Adrenal gland (tissue), 12 donors: Measurements from ENCODE around the gene TSPAN4. TPM values are rescaled to one million over a fixed set of nuclear protein-coding genes. Genes with fewer than 3 reads are reported as not detected.

ENCODE experiments used
- DNase-seq, 7 donors: peaks; one replicate each; pipeline ENCODE4 v3.0.0-alpha.2; 2019 to 2020
- H3K27ac ChIP-seq, 5 donors: fragments of 200-600 bp; sonication (generic) in 4 of 5; 1 replicate in 3 of 5; 2 replicates in 2 of 5; pipeline versions ENCODE4 v1.5.1 to v1.8.0; 2016 to 2020; ENCODE audit warnings: mild to moderate bottlenecking in 1 of 5
- H3K27me3 ChIP-seq: fragments of 200-600 bp; 2 replicates; pipeline ENCODE4 v1.8.0; 2021
- H3K36me3 ChIP-seq, 2 donors: fragments of 200-600 bp; replicated peaks in 1 of 2; 1 replicate in 1 of 2; 2 replicates in 1 of 2; pipeline versions ENCODE4 v1.5.1 to v1.8.0; 2018 to 2022
- H3K4me1 ChIP-seq, 2 donors: fragments of 200-600 bp; replicated peaks in 1 of 2; 1 replicate in 1 of 2; 2 replicates in 1 of 2; pipeline versions ENCODE4 v1.5.1 to v1.8.0; 2018 to 2021
- H3K4me3 ChIP-seq, 4 donors: fragments of 200-600 bp; sonication (generic) in 3 of 4; one replicate each; pipeline ENCODE4 v1.5.1; 2016 to 2018
- H3K9me3 ChIP-seq, 3 donors: fragments of 200-600 bp; sonication (generic) in 1 of 3; replicated peaks in 1 of 3; 1 replicate in 2 of 3; 2 replicates in 1 of 3; pipeline versions ENCODE4 v1.5.1 to v1.8.0; 2016 to 2021
- CTCF ChIP-seq, 6 experiments: fragments of 450-650 bp in 4 of 6; fragments of 200-600 bp in 2 of 6; sonication (generic) in 1 of 6; IDR thresholded peaks; 1 replicate in 5 of 6; 2 replicates in 1 of 6; pipeline versions ENCODE4 v1.5.1 to v1.8.0; 2016 to 2021; ENCODE audit warnings: antibody characterized with exemption in 6 of 6, mild to moderate bottlenecking in 2 of 6, moderate library complexity in 1 of 6
- POLR2A ChIP-seq, 2 donors: fragments of 450-650 bp; IDR thresholded peaks; one replicate each; pipeline ENCODE4 v1.6.1; 2017; ENCODE audit warnings: antibody characterized with exemption in 2 of 2, mild to moderate bottlenecking in 2 of 2, moderate library complexity in 1 of 2
- WGBS, 4 donors: extraction: QIAGEN DNeasy Blood & Tissue Kit in 2 of 4; methylation state at CpG; one replicate each; pipeline versions ENCODE4 v1.1.5 to v1.1.7; 2013 to 2017; 5-methylcytosine and 5-hydroxymethylcytosine counted together
- intact Hi-C, 2 donors: fragments of 100-400 bp; cut with DNase I; formaldehyde crosslinking; loops; one replicate each; pipeline versions ENCODE4 v1.14.1 to v1.15.0; 2022 to 2023
- polyA plus RNA-seq, 3 donors: library from polyadenylated mRNA; stranded (reverse); fragments of 200-250 nt in 2 of 3; fragments of 350-450 nt in 1 of 3; fragmentation: Illumina TruSeq in 1 of 3; extraction: RNeasy Lipid Tissue Mini Kit (QIAGEN cat#74804) in 1 of 3; gene quantifications; one replicate each; pipeline ENCODE4 v1.2.3, GENCODE V29; 2013 to 2014
- total RNA-seq, 9 donors: library from RNA; depleted of rRNA in 4 of 9; stranded (reverse); fragments of >200 nt in 4 of 9; fragments of 120-200 nt in 1 of 9; fragmentation: NEBNext Ultra II Directional in 1 of 9; extraction: Animal tissue kit (Norgen Biotek cat#: 25700) in 1 of 9; gene quantifications; one replicate each; pipeline versions ENCODE4 v1.1.0 to v1.2.4, GENCODE V29; 2013 to 2023
- donor health status: healthy with polysubstance abuse.
- donor health status: Bipolar disorder and iron deficiency.
- donor health status: DM: yes; HTN: yes; CAD: no.
- donor health status: DM: no; HTN: no; CAD: no.
- donor health status: DM: no; HTN: no; CAD: no.
- donor health status: DM: yes; HTN: yes; CAD: no.

Gene TSPAN4
- total and polyA plus RNA-seq, 12 donors, result 5.2 to 207 (median 53.5) TPM

- Histone ChIP-seq H3K4me3 (no peak overlapping the region), H3K9me3 (no peaks in the 10 kb centered on the region), H3K27ac (no peak overlapping the region), H3K36me3 (no peaks in the 10 kb centered on the region), H3K27me3 (no peaks in the 10 kb centered on the region), H3K4me1 (no peaks in the 10 kb centered on the region)
- TF ChIP-seq POLR2A (IDR thresholded peaks at IDR 0.05) (no peak), CTCF (IDR thresholded peaks at IDR 0.05) (no peak)
- no peak for DNase-seq
- WGBS, 4 donors, result 90 to 94% (median 93%) methylated on average over 11 to 14 of the region's 14 CpGs
- intact Hi-C loops, result no loop called here
Observed at GRCh38 chr11:882596-882995, 39.9 kb downstream of the TSPAN4 start.

GRCh38 chr11:883527-883926 is 40.9 kb downstream of the TSPAN4 start:
- Histone ChIP-seq H3K27me3 (no peaks in the 10 kb centered on the region), H3K9me3 (no peaks in the 10 kb centered on the region), H3K36me3 (no peaks in the 10 kb centered on the region), H3K27ac (no peak overlapping the region), H3K4me1 (no peaks in the 10 kb centered on the region), H3K4me3 (no peak overlapping the region)
- intact Hi-C loops, result no loop called here
- DNase-seq, result no peak
- 87 to 95% (median 87%) methylated on average over 7 to 10 of the region's 10 CpGs; no CpG with 5 or more reads in 1 of the 4 donors for WGBS, 4 donors
- TF ChIP-seq CTCF (IDR thresholded peaks at IDR 0.05) (no peak), POLR2A (IDR thresholded peaks at IDR 0.05) (no peak)

- 0 to 88% (median 83%) methylated on average over 1 to 16 of the region's 16 CpGs for WGBS, 4 donors
- Histone ChIP-seq H3K36me3 (no peaks in the 10 kb centered on the region), H3K4me1 (no peaks in the 10 kb centered on the region), H3K27me3 (no peaks in the 10 kb centered on the region), H3K4me3 (no peak overlapping the region), H3K9me3 (no peaks in the 10 kb centered on the region), H3K27ac (no peak overlapping the region)
- intact Hi-C loops, result no loop called here
- DNase-seq, result no peak
- TF ChIP-seq POLR2A (IDR thresholded peaks at IDR 0.05), result no peak
- TF ChIP-seq CTCF (IDR thresholded peaks at IDR 0.05), result no peak
Observed at GRCh38 chr11:884578-885070, 42.0 kb downstream of the TSPAN4 start.

GRCh38 chr11:886568-886967 is 43.9 kb downstream of the TSPAN4 start:
- Histone ChIP-seq H3K36me3 (no peaks in the 10 kb centered on the region), H3K27me3 (no peaks in the 10 kb centered on the region), H3K4me3 (no peak overlapping the region), H3K9me3 (no peaks in the 10 kb centered on the region), H3K27ac (no peak overlapping the region), H3K4me1 (no peaks in the 10 kb centered on the region)
- WGBS, 4 donors, result 92 to 99% (median 97%) methylated on average over 13 to 17 of the region's 17 CpGs
- DNase-seq, result no peak
- no peak for TF ChIP-seq POLR2A (IDR thresholded peaks at IDR 0.05)
- no peak for TF ChIP-seq CTCF (IDR thresholded peaks at IDR 0.05)
- intact Hi-C loops, result no loop called here
